H9 (cell line): ENCODE data around the gene OR2A1. TPM values are rescaled to one million over a fixed set of nuclear protein-coding genes. Genes with fewer than 3 reads are reported as not detected.
"Not testable (repeated sequence)": the region's sequence is repeated elsewhere in the genome, so short reads cannot be mapped to it uniquely, and the experiment has no call there.

Source experiments
- DNase-seq: peaks from one replicate; pipeline ENCODE4 v3.0.0-alpha.2; 2017
- H2AFZ ChIP-seq: one replicate; pipeline ENCODE4 v1.6.1; 2013; ENCODE audit warnings: mild to moderate bottlenecking, low read length, control low read depth, moderate library complexity
- H2AK5ac ChIP-seq: 2 replicates; pipeline ENCODE4 v1.6.1; 2013; ENCODE audit warnings: low read length, control low read depth, mixed read lengths; ENCODE audit not compliant: insufficient read length
- H2BK120ac ChIP-seq: one replicate; pipeline ENCODE4 v1.6.1; 2013; ENCODE audit warnings: low read depth, mild to moderate bottlenecking, low read length, control low read depth, inconsistent platforms; ENCODE audit not compliant: poor library complexity, severe bottlenecking
- H2BK12ac ChIP-seq: 2 replicates; pipeline ENCODE4 v1.6.1; 2013; ENCODE audit warnings: low read length, control low read depth, mixed read lengths, low read depth; ENCODE audit not compliant: insufficient read length
- H2BK15ac ChIP-seq: 2 replicates; pipeline ENCODE4 v1.6.1; 2013; ENCODE audit warnings: low read depth, low read length, control low read depth
- H2BK20ac ChIP-seq: one replicate; pipeline ENCODE4 v1.6.1; 2013; ENCODE audit warnings: low read depth, mild to moderate bottlenecking, low read length, control low read depth, inconsistent platforms; ENCODE audit not compliant: poor library complexity, severe bottlenecking
- H2BK5ac ChIP-seq: 2 replicates; pipeline ENCODE4 v1.6.1; 2013; ENCODE audit warnings: low read length, control low read depth, mixed read lengths; ENCODE audit not compliant: insufficient read length
- H3K14ac ChIP-seq: 2 replicates; pipeline ENCODE4 v1.6.1; 2013; ENCODE audit warnings: low read length, control low read depth; ENCODE audit not compliant: insufficient read depth
- H3K18ac ChIP-seq: 2 replicates; pipeline ENCODE4 v1.6.1; 2013; ENCODE audit warnings: low read depth, mild to moderate bottlenecking, mixed read lengths, low read length, control low read depth; ENCODE audit not compliant: insufficient read length
- H3K23ac ChIP-seq: 2 replicates; pipeline ENCODE4 v1.6.1; 2013; ENCODE audit warnings: low read length, control low read depth, mixed read lengths, low read depth; ENCODE audit not compliant: insufficient read length
- H3K23me2 ChIP-seq: 2 replicates; pipeline ENCODE4 v1.6.1; 2013; ENCODE audit warnings: low read depth, mild to moderate bottlenecking, mixed read lengths, low read length, control low read depth; ENCODE audit not compliant: insufficient read length, poor library complexity, severe bottlenecking
- H3K27ac ChIP-seq: 2 replicates; pipeline ENCODE4 v1.5.1; 2013; ENCODE audit warnings: low read length, control low read depth, mixed read lengths, low read depth; ENCODE audit not compliant: insufficient read length
- H3K27me3 ChIP-seq: 2 replicates; pipeline ENCODE4 v1.6.1; 2013; ENCODE audit warnings: low read length, control low read depth, inconsistent platforms; ENCODE audit not compliant: insufficient read depth
- H3K4ac ChIP-seq: 2 replicates; pipeline ENCODE4 v1.6.1; 2013; ENCODE audit warnings: low read depth, mild to moderate bottlenecking, control low read depth, inconsistent platforms, low read length, moderate library complexity
- H3K4me1 ChIP-seq: 2 replicates; pipeline ENCODE4 v1.6.1; 2013; ENCODE audit warnings: low read length, control low read depth, inconsistent platforms; ENCODE audit not compliant: insufficient read depth
- H3K4me2 ChIP-seq: 2 replicates; pipeline ENCODE4 v1.6.1; 2013; ENCODE audit warnings: low read length, control low read depth, mixed read lengths; ENCODE audit not compliant: insufficient read length, insufficient read depth
- H3K56ac ChIP-seq: 2 replicates; pipeline ENCODE4 v1.6.1; 2013; ENCODE audit warnings: low read depth, mild to moderate bottlenecking, mixed read lengths, low read length, control low read depth; ENCODE audit not compliant: insufficient read length
- H3K79me1 ChIP-seq: 2 replicates; pipeline ENCODE4 v1.6.1; 2013; ENCODE audit warnings: low read depth, mild to moderate bottlenecking, moderate library complexity, low read length, control low read depth, inconsistent platforms; ENCODE audit not compliant: insufficient read depth, poor library complexity, severe bottlenecking
- H3K79me2 ChIP-seq: 2 replicates; pipeline ENCODE4 v1.6.1; 2013; ENCODE audit warnings: low read length, control low read depth, inconsistent platforms; ENCODE audit not compliant: insufficient read depth
- H3K9ac ChIP-seq: 2 replicates; pipeline ENCODE4 v1.6.1; 2013; ENCODE audit warnings: low read length, control low read depth, mixed read lengths; ENCODE audit not compliant: insufficient read length; ENCODE audit errors: extremely low read depth
- H3K9me3 ChIP-seq: one replicate; pipeline ENCODE4 v1.6.1; 2013; ENCODE audit warnings: low read depth, low read length, inconsistent platforms; ENCODE audit not compliant: control insufficient read depth
- H3T11ph ChIP-seq: one replicate; pipeline ENCODE4 v1.6.1; 2013; ENCODE audit warnings: mild to moderate bottlenecking, low read length, control low read depth, inconsistent platforms
- H4K20me1 ChIP-seq: one replicate; pipeline ENCODE4 v1.6.1; 2013; ENCODE audit not compliant: control insufficient read depth, insufficient read length, insufficient read depth
- H4K5ac ChIP-seq: 2 replicates; pipeline ENCODE4 v1.6.1; 2013; ENCODE audit warnings: low read depth, mild to moderate bottlenecking, mixed read lengths, low read length, control low read depth; ENCODE audit not compliant: insufficient read length
- H4K8ac ChIP-seq: replicated peaks from 2 replicates; pipeline ENCODE4 v1.6.1; 2013; ENCODE audit warnings: low read length, control low read depth, mixed read lengths, low read depth; ENCODE audit not compliant: insufficient read length
- H4K91ac ChIP-seq: 2 replicates; pipeline ENCODE4 v1.6.1; 2013; ENCODE audit warnings: low read depth, mild to moderate bottlenecking, moderate library complexity, mixed read lengths, low read length, control low read depth; ENCODE audit not compliant: insufficient read length
- H3K27ac Mint-ChIP-seq, 3 experiments: 2 replicates in 2 of 3; 3 replicates in 1 of 3; pipeline ENCODE4 v1.8.0; 2020 to 2021; ENCODE audit warnings: mixed read lengths in 3 of 3, mild to moderate bottlenecking in 1 of 3, moderate library complexity in 1 of 3
- H3K27me3 Mint-ChIP-seq: 2 replicates; pipeline ENCODE4 v1.8.0; 2021; ENCODE audit warnings: low read depth, mild to moderate bottlenecking, moderate library complexity, mixed read lengths
- H3K36me3 Mint-ChIP-seq, 3 experiments: 2 replicates in 2 of 3; 3 replicates in 1 of 3; pipeline ENCODE4 v1.8.0; 2020 to 2021; ENCODE audit warnings: low read depth in 3 of 3, mixed read lengths in 3 of 3; ENCODE audit not compliant: insufficient read depth in 1 of 3
- H3K4me1 Mint-ChIP-seq, 2 experiments: 2 replicates each; pipeline ENCODE4 v1.8.0; 2020; ENCODE audit warnings: mixed read lengths in 2 of 2
- H3K4me3 Mint-ChIP-seq, 2 experiments: 2 replicates in 1 of 2; 3 replicates in 1 of 2; pipeline ENCODE4 v1.8.0; 2020 to 2021; ENCODE audit warnings: mild to moderate bottlenecking in 2 of 2, mixed read lengths in 2 of 2, moderate library complexity in 1 of 2
- H3K9me3 Mint-ChIP-seq, 2 experiments: 2 replicates in 1 of 2; 3 replicates in 1 of 2; pipeline ENCODE4 v1.8.0; 2020; ENCODE audit warnings: mild to moderate bottlenecking in 2 of 2, mixed read lengths in 2 of 2, moderate library complexity in 1 of 2
- WGBS: extraction: QIAGEN DNeasy Blood & Tissue Kit; methylation state at CpG from one replicate; pipeline ENCODE4 v1.1.7; 2013; ENCODE audit warnings: missing lambda C conversion rate, low lambda C conversion rate, mixed read lengths; ENCODE audit not compliant: insufficient read length; ENCODE audit errors: extremely low coverage; 5-methylcytosine and 5-hydroxymethylcytosine counted together
- total RNA-seq: library from RNA; stranded (reverse); gene quantifications from 2 replicates; pipeline ENCODE4 v1.2.1, GENCODE V29; 2021

Gene OR2A1
- total RNA-seq, 1 experiment from 2014 or later = not detected

DNA sequence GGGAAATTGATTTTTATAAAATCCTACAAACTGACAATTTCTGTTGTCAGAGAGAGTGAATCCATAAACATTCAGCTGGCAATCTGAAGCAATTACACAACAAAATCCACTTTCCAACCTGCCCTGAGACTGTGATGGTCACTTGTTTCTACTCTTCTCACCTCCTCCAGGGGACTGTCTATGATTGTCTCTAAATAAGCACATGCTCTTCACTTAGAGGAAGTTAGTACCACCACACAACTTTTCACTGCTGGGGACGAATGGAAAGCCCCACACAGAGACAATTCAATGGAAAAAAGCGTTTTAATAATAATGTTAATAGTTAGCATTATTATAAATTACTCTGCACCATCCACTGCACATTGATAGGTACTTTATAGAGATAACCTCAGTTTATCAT lies 7.3 kb downstream of the OR2A1 start:
- not testable (repeated sequence) for H4K8ac ChIP-seq, H2BK120ac ChIP-seq, H3K23ac ChIP-seq, H3K4me1 Mint-ChIP-seq, H3K23me2 ChIP-seq, H3K56ac ChIP-seq, H2BK5ac ChIP-seq, H3K36me3 Mint-ChIP-seq, H3T11ph ChIP-seq, H2BK12ac ChIP-seq, H4K20me1 ChIP-seq, H3K9ac ChIP-seq, H3K27me3 Mint-ChIP-seq, H2AK5ac ChIP-seq, H3K27me3 ChIP-seq, H4K5ac ChIP-seq, H2BK15ac ChIP-seq, DNase-seq, H2AFZ ChIP-seq, H3K4me1 ChIP-seq, H3K4me2 ChIP-seq, H3K18ac ChIP-seq, H3K4ac ChIP-seq, H3K79me2 ChIP-seq, H3K9me3 Mint-ChIP-seq, H3K27ac Mint-ChIP-seq, H3K79me1 ChIP-seq, H3K27ac ChIP-seq, H3K4me3 Mint-ChIP-seq, H4K91ac ChIP-seq, H2BK20ac ChIP-seq, H3K14ac ChIP-seq, H3K9me3 ChIP-seq
- WGBS = no CpG with 5 or more reads among the region's 2 CpGs

DNA sequence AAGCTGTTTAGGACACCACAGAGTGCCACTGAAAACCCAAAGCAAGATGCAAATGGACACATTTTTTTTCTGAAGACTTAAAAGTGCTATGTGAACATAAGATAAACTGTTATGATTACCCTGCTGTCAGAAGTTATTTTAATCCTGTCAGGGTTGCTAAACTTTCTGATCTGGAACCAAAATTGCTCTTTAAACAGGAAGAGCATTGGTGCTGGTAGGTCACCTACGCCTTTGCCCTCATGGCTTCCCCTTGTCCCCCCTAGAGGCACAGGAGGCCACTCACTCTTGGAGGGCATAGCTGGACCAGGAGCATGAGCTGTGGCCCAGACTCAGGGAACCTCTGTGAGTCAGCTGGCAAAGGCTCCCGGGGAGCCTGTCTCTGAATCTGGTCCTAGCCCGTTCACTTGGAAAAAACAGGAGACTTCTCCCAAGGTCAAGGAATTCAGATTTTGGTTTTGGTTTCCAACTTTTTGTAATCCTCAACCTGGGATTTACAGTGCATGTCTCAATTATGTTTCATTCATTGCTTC lies 9.5 kb downstream of the OR2A1 start:
- not testable (repeated sequence) for H2AK5ac ChIP-seq, H2BK5ac ChIP-seq, H3K23ac ChIP-seq, H3K9me3 ChIP-seq, H3K4me2 ChIP-seq, H3K9me3 Mint-ChIP-seq, H3K79me1 ChIP-seq, H2BK20ac ChIP-seq, H3K27ac Mint-ChIP-seq, H3K4me1 Mint-ChIP-seq, H3K27me3 ChIP-seq, H3K18ac ChIP-seq, H3K36me3 Mint-ChIP-seq, H3K79me2 ChIP-seq, H2BK12ac ChIP-seq, H3K27ac ChIP-seq, H3K9ac ChIP-seq, H2BK120ac ChIP-seq, H3K4me3 Mint-ChIP-seq, DNase-seq, H3K4me1 ChIP-seq, H4K8ac ChIP-seq, H4K91ac ChIP-seq, H2AFZ ChIP-seq, H3K23me2 ChIP-seq, H3K14ac ChIP-seq, H2BK15ac ChIP-seq, H4K5ac ChIP-seq, H3T11ph ChIP-seq, H3K4ac ChIP-seq, H3K56ac ChIP-seq, H4K20me1 ChIP-seq, H3K27me3 Mint-ChIP-seq
- no CpG with 5 or more reads among the region's 3 CpGs for WGBS
